ENCODE results near the gene PDIA2. TPM values are rescaled to one million over a fixed set of nuclear protein-coding genes. Genes with fewer than 3 reads are reported as not detected.

PDIA2 gene
- total and polyA plus RNA-seq, 4 donors: 0.03 to 0.09 TPM; not detected in 2

DNA sequence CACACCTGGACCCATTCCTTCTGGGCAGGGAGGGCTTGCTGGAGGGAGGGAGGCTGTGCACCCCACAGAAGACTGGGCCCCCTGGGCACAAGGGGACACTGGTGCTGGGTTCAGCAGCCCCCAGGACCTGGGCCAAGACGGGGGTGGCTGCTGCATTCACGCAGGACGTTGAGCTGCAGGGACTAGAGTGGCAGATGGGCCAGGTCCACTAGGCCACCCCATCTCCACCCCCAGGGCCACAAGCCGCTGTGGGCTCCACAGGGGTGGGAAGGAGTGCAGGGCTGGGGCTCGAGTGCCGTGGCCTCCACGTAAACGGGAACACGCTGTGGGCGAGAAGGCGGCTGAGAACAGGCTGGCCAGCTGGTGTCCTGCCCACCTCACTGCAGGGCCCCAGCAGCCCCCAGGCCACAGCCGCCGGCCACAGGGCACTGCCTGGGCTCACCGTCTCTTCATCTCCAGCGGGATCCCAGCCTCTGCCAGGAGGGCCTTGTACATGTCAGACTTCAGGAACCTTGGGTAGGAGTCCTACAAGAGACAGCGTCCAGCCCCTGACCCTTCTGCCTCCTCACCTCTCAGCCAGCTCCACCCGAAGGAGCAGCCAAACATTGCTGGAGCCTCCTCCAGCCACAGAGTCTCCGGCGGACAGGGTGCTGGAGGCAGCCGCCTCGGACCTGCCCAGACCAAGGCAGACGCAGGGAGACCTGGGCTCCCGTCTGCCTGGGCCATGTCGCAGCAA is 13.7 kb upstream of the PDIA2 start:
- WGBS: 85% methylated on average over 24 of the region's 24 CpGs
- TF ChIP-seq SP1 (IDR thresholded peaks at IDR 0.05) (no peak), YY1 (IDR thresholded peaks at IDR 0.05) (no peak)
- TF ChIP-seq, protein P1, sequence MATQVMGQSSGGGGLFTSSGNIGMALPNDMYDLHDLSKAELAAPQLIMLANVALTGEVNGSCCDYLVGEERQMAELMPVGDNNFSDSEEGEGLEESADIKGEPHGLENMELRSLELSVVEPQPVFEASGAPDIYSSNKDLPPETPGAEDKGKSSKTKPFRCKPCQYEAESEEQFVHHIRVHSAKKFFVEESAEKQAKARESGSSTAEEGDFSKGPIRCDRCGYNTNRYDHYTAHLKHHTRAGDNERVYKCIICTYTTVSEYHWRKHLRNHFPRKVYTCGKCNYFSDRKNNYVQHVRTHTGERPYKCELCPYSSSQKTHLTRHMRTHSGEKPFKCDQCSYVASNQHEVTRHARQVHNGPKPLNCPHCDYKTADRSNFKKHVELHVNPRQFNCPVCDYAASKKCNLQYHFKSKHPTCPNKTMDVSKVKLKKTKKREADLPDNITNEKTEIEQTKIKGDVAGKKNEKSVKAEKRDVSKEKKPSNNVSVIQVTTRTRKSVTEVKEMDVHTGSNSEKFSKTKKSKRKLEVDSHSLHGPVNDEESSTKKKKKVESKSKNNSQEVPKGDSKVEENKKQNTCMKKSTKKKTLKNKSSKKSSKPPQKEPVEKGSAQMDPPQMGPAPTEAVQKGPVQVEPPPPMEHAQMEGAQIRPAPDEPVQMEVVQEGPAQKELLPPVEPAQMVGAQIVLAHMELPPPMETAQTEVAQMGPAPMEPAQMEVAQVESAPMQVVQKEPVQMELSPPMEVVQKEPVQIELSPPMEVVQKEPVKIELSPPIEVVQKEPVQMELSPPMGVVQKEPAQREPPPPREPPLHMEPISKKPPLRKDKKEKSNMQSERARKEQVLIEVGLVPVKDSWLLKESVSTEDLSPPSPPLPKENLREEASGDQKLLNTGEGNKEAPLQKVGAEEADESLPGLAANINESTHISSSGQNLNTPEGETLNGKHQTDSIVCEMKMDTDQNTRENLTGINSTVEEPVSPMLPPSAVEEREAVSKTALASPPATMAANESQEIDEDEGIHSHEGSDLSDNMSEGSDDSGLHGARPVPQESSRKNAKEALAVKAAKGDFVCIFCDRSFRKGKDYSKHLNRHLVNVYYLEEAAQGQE (IDR thresholded peaks at IDR 0.05): no peak
- TF ChIP-seq, protein P2, sequence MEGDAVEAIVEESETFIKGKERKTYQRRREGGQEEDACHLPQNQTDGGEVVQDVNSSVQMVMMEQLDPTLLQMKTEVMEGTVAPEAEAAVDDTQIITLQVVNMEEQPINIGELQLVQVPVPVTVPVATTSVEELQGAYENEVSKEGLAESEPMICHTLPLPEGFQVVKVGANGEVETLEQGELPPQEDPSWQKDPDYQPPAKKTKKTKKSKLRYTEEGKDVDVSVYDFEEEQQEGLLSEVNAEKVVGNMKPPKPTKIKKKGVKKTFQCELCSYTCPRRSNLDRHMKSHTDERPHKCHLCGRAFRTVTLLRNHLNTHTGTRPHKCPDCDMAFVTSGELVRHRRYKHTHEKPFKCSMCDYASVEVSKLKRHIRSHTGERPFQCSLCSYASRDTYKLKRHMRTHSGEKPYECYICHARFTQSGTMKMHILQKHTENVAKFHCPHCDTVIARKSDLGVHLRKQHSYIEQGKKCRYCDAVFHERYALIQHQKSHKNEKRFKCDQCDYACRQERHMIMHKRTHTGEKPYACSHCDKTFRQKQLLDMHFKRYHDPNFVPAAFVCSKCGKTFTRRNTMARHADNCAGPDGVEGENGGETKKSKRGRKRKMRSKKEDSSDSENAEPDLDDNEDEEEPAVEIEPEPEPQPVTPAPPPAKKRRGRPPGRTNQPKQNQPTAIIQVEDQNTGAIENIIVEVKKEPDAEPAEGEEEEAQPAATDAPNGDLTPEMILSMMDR (IDR thresholded peaks at IDR 0.05; ENCODE audit: low read depth, low read length, missing input control): no peak
- DNase-seq (ENCODE audit: low spot score): no peak

DNA sequence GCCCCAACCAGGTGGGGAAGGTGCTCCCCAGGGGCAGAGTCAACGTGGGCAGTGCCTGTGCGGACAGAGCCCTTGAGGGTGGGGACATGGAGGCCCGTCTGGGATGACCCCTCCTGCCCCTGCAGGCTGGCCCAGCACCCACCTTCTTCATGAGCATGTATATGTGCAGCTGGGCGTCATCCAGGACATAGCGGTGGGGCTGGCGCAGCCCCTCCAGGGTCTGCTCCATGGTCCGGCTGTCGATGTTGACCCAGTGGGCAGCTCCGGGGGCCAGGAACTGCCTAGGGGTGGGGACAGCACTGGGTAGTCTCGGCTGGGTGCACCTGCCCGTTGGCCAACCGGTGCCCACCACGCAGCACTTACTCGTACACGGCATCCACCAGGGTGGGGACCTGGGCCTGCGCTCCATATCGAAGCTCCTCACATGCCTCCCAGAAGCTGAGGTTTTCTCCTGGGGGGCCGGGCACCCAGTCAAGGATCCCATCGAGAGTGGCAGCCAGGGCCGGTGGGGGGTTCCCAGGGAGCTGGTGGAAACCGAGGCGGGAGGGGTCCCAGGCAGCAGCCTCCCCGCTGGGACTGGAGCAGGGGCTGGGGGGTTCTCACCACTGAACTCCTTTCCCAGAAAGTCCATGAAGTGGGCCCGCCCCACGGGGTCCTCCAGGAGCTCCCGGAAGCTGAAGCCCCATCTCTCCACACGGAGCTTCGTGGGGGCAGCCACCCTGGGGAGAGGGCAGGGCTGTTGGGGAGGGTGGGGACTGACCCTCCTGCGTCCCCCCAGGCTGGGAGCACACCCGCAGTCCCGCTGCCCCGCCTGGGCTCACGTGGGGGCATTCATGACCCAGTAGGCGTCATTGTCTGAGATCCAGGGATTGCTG is 12.3 kb upstream of the PDIA2 start:
- Histone ChIP-seq H3K9me3 (ENCODE audit: control insufficient read depth in 4 of 4, low read length in 3 of 4) (no peaks in the 10 kb centered on the region), H3K36me3 (ENCODE audit: control insufficient read depth in 4 of 4, insufficient read depth in 3 of 4, low read depth in 1 of 4, low read length in 3 of 4) (peaks cover 0 to 1% (median 0%) of the 10 kb centered on the region in 4 donors), H3K27ac (ENCODE audit: low read depth in 1 of 2, low read length in 2 of 2) (no peak overlapping the region), H3K27me3 (ENCODE audit: control insufficient read depth in 4 of 4, insufficient read depth in 4 of 4, low read length in 3 of 4) (peaks cover 0 to 4% (median 3%) of the 10 kb centered on the region in 4 donors), H3K4me3 (ENCODE audit: low read depth in 1 of 3, low read length in 3 of 3) (no peak overlapping the region), H3K4me1 (ENCODE audit: control insufficient read depth in 4 of 4, insufficient read depth in 4 of 4, low read length in 3 of 4) (peaks cover 0 to 5% (median 0%) of the 10 kb centered on the region in 4 donors), H3K9ac (ENCODE audit: low read depth in 1 of 2, low read length in 2 of 2) (no peak overlapping the region)
- TF ChIP-seq HNF4A (conservative IDR thresholded peaks at IDR 0.05) (no peak), GABPA (IDR thresholded peaks at IDR 0.05 in 1 of 2, conservative IDR thresholded peaks at IDR 0.05 in 1 of 2) (no peak), TAF1 (conservative IDR thresholded peaks at IDR 0.05) (no peak), NR2F2 (IDR thresholded peaks at IDR 0.05) (no peak), EGR1 (IDR thresholded peaks at IDR 0.05; ENCODE audit: low read depth in 2 of 2) (no peak), SP1 (IDR thresholded peaks at IDR 0.05) (no peak), HNF4G (IDR thresholded peaks at IDR 0.05) (no peak), RXRA (IDR thresholded peaks at IDR 0.05) (no peak)
- TF ChIP-seq, protein P3, sequence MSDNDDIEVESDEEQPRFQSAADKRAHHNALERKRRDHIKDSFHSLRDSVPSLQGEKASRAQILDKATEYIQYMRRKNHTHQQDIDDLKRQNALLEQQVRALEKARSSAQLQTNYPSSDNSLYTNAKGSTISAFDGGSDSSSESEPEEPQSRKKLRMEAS (IDR thresholded peaks at IDR 0.05): no peak
- TF ChIP-seq, protein P2 (IDR thresholded peaks at IDR 0.05; ENCODE audit: low read depth, low read length, missing input control): no peak
- TF ChIP-seq, protein P4, sequence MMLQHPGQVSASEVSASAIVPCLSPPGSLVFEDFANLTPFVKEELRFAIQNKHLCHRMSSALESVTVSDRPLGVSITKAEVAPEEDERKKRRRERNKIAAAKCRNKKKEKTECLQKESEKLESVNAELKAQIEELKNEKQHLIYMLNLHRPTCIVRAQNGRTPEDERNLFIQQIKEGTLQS (IDR thresholded peaks at IDR 0.05): no peak
- TF ChIP-seq, protein P5, sequence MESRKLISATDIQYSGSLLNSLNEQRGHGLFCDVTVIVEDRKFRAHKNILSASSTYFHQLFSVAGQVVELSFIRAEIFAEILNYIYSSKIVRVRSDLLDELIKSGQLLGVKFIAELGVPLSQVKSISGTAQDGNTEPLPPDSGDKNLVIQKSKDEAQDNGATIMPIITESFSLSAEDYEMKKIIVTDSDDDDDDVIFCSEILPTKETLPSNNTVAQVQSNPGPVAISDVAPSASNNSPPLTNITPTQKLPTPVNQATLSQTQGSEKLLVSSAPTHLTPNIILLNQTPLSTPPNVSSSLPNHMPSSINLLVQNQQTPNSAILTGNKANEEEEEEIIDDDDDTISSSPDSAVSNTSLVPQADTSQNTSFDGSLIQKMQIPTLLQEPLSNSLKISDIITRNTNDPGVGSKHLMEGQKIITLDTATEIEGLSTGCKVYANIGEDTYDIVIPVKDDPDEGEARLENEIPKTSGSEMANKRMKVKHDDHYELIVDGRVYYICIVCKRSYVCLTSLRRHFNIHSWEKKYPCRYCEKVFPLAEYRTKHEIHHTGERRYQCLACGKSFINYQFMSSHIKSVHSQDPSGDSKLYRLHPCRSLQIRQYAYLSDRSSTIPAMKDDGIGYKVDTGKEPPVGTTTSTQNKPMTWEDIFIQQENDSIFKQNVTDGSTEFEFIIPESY (IDR thresholded peaks at IDR 0.05): no peak
- no peak for DNase-seq (ENCODE audit: low spot score)
- 88% methylated on average over 34 of the region's 34 CpGs for WGBS

More for the DNA sequence above, 13.7 kb upstream of the PDIA2 start:
- Histone ChIP-seq H3K9me3 (ENCODE audit: control insufficient read depth in 4 of 4, low read length in 3 of 4) (no peaks in the 10 kb centered on the region), H3K4me1 (ENCODE audit: control insufficient read depth in 4 of 4, insufficient read depth in 4 of 4, low read length in 3 of 4) (no peaks in the 10 kb centered on the region), H3K4me3 (ENCODE audit: low read depth in 1 of 3, low read length in 3 of 3) (no peak overlapping the region), H3K9ac (ENCODE audit: low read depth in 1 of 2, low read length in 2 of 2) (no peak overlapping the region), H3K27me3 (ENCODE audit: control insufficient read depth in 4 of 4, insufficient read depth in 4 of 4, low read length in 3 of 4) (peaks cover 0 to 4% (median 0%) of the 10 kb centered on the region in 4 donors), H3K27ac (ENCODE audit: low read depth in 1 of 2, low read length in 2 of 2) (no peak overlapping the region), H3K36me3 (ENCODE audit: control insufficient read depth in 4 of 4, insufficient read depth in 3 of 4, low read depth in 1 of 4, low read length in 3 of 4) (peaks cover 0 to 5% (median 1%) of the 10 kb centered on the region in 4 donors)
